Subcutaneous abdominal adipose tissue (tissue), 5 donors: ENCODE measurements around the gene MEFV.

Source experiments
- H3K27ac ChIP-seq: one replicate; pipeline ENCODE4 v1.7.0; 2013; ENCODE audit warnings: low read depth, mild to moderate bottlenecking, inconsistent platforms, low read length, moderate library complexity
- H3K27me3 ChIP-seq, 5 donors: one replicate each; pipeline ENCODE4 v1.7.0; 2013; ENCODE audit warnings: low read length in 5 of 5, inconsistent platforms in 1 of 5; ENCODE audit not compliant: control insufficient read depth in 5 of 5, insufficient read depth in 4 of 5
- H3K36me3 ChIP-seq, 5 donors: one replicate each; pipeline ENCODE4 v1.7.0; 2013; ENCODE audit warnings: low read length in 5 of 5; ENCODE audit not compliant: control insufficient read depth in 5 of 5, insufficient read depth in 5 of 5
- H3K4me1 ChIP-seq, 5 donors: one replicate each; pipeline ENCODE4 v1.7.0; 2013; ENCODE audit warnings: low read length in 5 of 5, mild to moderate bottlenecking in 3 of 5, moderate library complexity in 1 of 5; ENCODE audit not compliant: control insufficient read depth in 5 of 5, insufficient read depth in 5 of 5
- H3K4me3 ChIP-seq, 5 donors: one replicate each; pipeline ENCODE4 v1.7.0; 2013; ENCODE audit warnings: low read length in 5 of 5, low read depth in 1 of 5
- H3K9ac ChIP-seq, 5 donors: one replicate each; pipeline ENCODE4 v1.7.0; 2013; ENCODE audit warnings: low read length in 5 of 5, mild to moderate bottlenecking in 4 of 5, moderate library complexity in 3 of 5
- H3K9me3 ChIP-seq, 5 donors: one replicate each; pipeline ENCODE4 v1.7.0; 2013; ENCODE audit warnings: low read length in 5 of 5; ENCODE audit not compliant: control insufficient read depth in 5 of 5
- donor health status: healthy.
- donor health status: healthy.
- donor health status: healthy.
- donor health status: healthy.
- donor health status: healthy.

Gene MEFV, protein sequence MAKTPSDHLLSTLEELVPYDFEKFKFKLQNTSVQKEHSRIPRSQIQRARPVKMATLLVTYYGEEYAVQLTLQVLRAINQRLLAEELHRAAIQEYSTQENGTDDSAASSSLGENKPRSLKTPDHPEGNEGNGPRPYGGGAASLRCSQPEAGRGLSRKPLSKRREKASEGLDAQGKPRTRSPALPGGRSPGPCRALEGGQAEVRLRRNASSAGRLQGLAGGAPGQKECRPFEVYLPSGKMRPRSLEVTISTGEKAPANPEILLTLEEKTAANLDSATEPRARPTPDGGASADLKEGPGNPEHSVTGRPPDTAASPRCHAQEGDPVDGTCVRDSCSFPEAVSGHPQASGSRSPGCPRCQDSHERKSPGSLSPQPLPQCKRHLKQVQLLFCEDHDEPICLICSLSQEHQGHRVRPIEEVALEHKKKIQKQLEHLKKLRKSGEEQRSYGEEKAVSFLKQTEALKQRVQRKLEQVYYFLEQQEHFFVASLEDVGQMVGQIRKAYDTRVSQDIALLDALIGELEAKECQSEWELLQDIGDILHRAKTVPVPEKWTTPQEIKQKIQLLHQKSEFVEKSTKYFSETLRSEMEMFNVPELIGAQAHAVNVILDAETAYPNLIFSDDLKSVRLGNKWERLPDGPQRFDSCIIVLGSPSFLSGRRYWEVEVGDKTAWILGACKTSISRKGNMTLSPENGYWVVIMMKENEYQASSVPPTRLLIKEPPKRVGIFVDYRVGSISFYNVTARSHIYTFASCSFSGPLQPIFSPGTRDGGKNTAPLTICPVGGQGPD

DNA sequence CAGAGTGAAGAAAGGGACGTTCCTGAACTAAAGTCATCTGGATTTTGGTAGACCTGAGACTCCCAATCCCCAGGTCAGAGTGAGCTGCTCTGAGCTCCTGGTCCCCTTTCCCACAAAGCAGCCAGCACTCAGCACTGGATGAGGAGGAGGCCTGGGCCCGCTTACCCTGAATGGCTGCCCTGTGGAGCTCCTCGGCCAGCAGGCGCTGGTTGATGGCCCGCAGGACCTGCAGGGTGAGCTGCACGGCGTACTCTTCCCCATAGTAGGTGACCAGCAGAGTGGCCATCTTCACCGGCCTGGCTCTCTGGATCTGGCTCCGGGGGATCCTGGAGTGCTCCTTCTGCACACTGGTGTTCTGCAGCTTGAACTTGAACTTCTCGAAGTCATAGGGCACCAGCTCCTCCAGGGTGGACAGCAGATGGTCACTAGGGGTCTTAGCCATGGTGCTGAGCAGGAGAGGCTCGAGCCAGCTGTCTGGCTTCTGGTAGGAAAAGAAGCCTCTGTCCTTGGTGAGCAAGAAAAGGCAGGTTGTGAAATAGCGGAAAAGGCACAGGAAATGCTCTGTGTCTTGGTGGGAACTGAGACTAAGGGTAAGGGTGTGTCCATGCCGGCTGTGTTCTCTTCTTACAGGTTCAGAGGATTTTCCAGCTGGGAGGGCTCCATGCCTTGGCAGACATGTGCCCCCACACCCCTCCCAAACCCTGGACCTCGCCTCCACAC, at the start of gene MEFV:
Gene MEFV (minus strand): TSS at position 488 of the 720 bp plus-strand sequence. CDS start 46 bp downstream, at position 442.
- peak within 1 kb of the TSS in 3 of 5 donors; percentile 14 to 37 (median 22) for H3K4me3 ChIP-seq
- peaks cover 0 to 2% (median 0%) of the 10 kb centered on the region in 5 donors for H3K27me3 ChIP-seq
- no peaks in the 10 kb centered on the region for H3K36me3 ChIP-seq
- peak within 1 kb of the TSS in 1 of 5 donors; percentile 39 for H3K9ac ChIP-seq
- peaks cover 0 to 41% (median 26%) of the 10 kb centered on the region in 5 donors for H3K4me1 ChIP-seq
- H3K9me3 ChIP-seq = no peaks in the 10 kb centered on the region
- no peak within 1 kb of the TSS for H3K27ac ChIP-seq

DNA sequence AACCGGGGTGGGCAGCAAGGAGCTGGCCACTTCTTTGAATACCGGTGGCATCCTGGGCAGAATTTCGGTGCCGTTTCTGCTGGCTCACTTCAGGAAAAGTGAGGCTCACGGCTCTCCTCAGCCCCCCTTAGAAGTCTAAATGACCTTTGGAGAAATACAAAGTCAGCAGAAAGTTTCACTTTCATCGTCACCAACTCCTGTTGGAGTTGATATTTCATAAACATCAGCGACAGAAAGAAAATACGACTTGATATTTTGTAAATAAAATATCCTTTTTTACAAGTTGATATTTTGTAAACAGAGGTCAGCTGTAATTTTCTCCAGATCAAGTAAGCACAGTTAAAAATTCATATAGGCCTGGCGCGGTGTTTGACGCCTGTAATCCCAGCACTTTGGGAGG, 49.6 kb upstream of the MEFV start:
- Histone ChIP-seq H3K4me3 (peak overlapping the region; percentile 80 to 93 (median 91)), H3K9ac (peak overlapping the region in 4 of 5 donors; percentile 79 to 94 (median 89)), H3K36me3 (peaks cover 9 to 26% (median 14%) of the 10 kb centered on the region in 5 donors), H3K27ac (peak overlapping the region; percentile 84), H3K4me1 (peaks cover 0 to 24% (median 19%) of the 10 kb centered on the region in 5 donors), H3K27me3 (no peaks in the 10 kb centered on the region), H3K9me3 (peaks cover 17 to 63% (median 48%) of the 10 kb centered on the region in 5 donors)

DNA sequence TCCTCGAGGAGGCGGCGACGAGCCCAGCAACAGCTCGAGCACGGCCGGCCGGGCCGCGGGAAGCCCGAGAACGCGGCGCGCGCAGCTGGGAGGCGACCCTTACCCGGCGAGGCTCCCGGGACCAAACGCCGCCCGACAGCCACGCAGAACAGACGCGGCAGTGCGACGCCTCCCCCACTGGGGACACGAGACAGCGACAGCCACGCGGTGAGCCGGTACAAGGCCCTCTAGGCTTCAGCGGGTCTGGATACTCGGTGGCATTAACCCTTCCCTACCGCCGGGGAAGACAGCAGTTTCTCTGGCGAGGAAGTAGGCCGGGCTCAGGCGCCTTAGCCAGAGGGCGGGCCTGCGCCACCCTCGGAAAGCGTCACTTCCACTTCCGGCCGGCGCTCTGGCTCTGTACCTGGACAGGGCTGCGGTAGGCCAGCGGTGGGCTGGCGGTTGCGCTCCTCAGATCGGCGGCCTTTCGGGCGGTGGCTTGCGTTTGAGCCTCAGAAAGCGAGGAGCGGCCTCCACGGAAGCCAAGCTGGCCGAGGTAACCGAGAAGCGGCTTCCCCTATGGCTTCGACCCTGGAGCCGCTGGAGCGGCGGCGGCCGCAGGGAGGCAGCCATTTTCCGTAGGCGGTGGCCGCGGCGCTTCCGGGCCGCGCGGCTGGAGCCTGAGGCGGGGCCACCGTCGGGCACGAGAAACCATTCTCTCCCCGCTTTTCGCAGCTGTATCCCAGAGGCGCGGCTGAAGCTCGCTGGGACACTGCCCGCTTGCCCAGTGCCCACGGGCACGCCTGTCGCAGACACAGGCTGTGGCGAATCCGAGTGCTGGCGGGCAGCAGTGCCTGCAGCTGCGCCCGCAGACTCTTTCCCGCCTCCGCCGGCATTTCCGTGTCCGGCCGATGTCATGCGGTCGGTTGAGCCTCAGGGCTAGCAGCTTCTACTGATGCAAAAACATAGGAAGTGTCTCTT, 49.0 kb upstream of the MEFV start, which contains the start of the genes TIGD7 and ZNF75A:
Gene TIGD7 (minus strand): TSS at position 322 of the 960 bp plus-strand sequence. CDS start 4,816 bp downstream, outside the sequence.
Gene ZNF75A (plus strand): TSS at position 389 of the 960 bp plus-strand sequence. CDS start 2,932 bp downstream, outside the sequence.
- Histone ChIP-seq H3K27me3 (no peaks in the 10 kb centered on the region), H3K9me3 (peaks cover 24 to 63% (median 49%) of the 10 kb centered on the region in 5 donors), H3K4me3 (peak within 1 kb of the TSS; percentile 80 to 93 (median 91)), H3K36me3 (peaks cover 14 to 33% (median 16%) of the 10 kb centered on the region in 5 donors), H3K9ac (peak within 1 kb of the TSS; percentile 48 to 94 (median 87)), H3K27ac (peak within 1 kb of the TSS; percentile 84), H3K4me1 (peaks cover 0 to 24% (median 19%) of the 10 kb centered on the region in 5 donors)

DNA sequence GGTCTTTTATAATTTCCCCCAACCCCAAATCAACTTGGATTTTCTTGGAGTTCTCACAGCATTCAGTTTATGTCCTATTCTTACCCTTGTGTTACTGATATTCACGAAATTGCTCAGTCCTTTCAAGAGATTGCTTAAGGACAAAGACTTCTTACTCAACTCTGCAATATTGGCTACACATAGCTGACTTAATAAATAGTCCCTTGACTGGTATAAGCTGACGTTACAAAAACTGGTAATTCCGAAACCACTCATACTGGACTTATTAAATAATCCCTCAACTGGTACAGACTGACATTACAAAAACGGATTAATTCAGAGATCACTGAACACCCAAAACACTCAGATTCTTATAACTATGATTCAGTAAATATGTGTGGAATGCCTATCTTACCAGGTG, 47.9 kb upstream of the MEFV start:
- peaks cover 18 to 39% (median 24%) of the 10 kb centered on the region in 5 donors for H3K36me3 ChIP-seq

DNA sequence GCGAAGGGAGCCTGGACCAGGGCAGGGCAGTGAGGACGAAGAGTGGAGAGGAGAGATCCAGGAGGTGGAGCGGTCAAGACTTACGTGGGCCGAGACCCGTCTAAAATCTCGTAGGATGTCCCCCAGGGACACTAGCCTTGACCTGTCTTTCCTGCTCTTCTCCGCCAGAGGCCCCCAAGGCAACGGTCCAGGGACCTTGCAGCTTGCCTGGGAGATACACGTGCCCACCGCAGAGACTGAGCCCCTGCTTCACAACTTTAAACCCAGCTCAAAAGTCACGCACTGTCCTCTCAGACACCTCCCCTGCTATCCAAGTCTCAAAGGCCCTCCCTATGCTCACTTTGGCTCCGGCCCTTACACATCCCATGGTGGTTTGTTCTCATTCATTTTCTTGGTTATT, 39.4 kb upstream of the MEFV start:
- H3K9ac ChIP-seq = no peak overlapping the region
- H3K27me3 ChIP-seq = no peaks in the 10 kb centered on the region
- H3K4me1 ChIP-seq = peaks cover 0 to 7% (median 4%) of the 10 kb centered on the region in 5 donors
- peaks cover 20 to 36% (median 25%) of the 10 kb centered on the region in 5 donors for H3K36me3 ChIP-seq
- H3K27ac ChIP-seq = no peak overlapping the region
- peaks cover 55 to 83% (median 75%) of the 10 kb centered on the region in 5 donors for H3K9me3 ChIP-seq
- peak overlapping the region in 3 of 5 donors; percentile 2 to 43 (median 34) for H3K4me3 ChIP-seq

More for the DNA sequence above, 47.9 kb upstream of the MEFV start:
- no peaks in the 10 kb centered on the region for H3K27me3 ChIP-seq
- H3K27ac ChIP-seq = no peak overlapping the region
- H3K4me3 ChIP-seq = peak overlapping the region; percentile 77 to 93 (median 91)
- peaks cover 28 to 63% (median 49%) of the 10 kb centered on the region in 5 donors for H3K9me3 ChIP-seq
- peaks cover 0 to 24% (median 19%) of the 10 kb centered on the region in 5 donors for H3K4me1 ChIP-seq
- peak overlapping the region in 4 of 5 donors; percentile 79 to 94 (median 89) for H3K9ac ChIP-seq

DNA sequence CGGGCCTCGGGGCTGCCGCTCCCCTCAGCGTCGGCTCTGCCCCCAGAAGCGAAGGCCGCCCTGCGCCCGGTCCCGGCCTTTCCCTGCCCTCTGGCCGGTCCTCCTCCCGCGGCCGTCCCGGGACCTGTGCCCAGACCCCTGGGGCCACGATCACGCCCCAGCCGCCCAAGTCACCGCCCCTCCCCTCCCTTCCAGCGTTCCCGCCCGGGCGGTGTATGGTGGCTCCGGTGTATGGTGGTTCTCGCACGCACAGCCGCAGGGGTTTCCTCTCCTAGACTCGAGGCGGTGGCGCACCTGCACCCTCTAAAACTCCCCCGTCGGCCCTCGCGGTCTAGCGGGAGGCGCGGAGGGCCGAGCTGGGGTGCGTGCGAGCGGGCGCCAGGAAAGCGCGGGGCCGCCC, 38.8 kb upstream of the MEFV start:
- Histone ChIP-seq H3K9ac (no peak overlapping the region), H3K4me3 (peak overlapping the region in 3 of 5 donors; percentile 17 to 51 (median 34)), H3K4me1 (peaks cover 0 to 7% (median 4%) of the 10 kb centered on the region in 5 donors), H3K9me3 (peaks cover 56 to 83% (median 76%) of the 10 kb centered on the region in 5 donors), H3K27me3 (no peaks in the 10 kb centered on the region), H3K36me3 (peaks cover 20 to 39% (median 30%) of the 10 kb centered on the region in 5 donors), H3K27ac (no peak overlapping the region)

DNA sequence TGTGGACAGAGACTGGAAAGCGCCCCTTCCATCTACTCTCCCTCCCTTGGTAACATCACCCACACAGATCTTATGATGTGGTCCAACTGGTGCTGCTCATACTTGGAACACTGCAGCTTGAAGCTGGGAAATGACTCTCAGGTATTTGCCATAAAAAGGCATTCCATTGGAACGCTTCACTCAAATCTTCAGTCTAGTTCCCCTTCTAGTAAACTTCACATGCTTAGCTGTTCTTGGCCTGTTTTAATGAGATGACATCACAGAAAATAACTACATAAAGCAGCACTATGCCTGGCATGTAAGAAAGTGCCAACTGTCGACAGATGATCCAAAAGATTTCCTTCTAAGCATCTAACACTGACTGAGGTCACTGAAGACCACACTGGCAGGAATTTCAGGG, 36.2 kb upstream of the MEFV start:
- Histone ChIP-seq H3K9me3 (peaks cover 63 to 82% (median 78%) of the 10 kb centered on the region in 5 donors), H3K27ac (no peak overlapping the region), H3K4me1 (peaks cover 0 to 7% (median 4%) of the 10 kb centered on the region in 5 donors), H3K9ac (no peak overlapping the region), H3K36me3 (peaks cover 12 to 54% (median 46%) of the 10 kb centered on the region in 5 donors), H3K4me3 (peak overlapping the region in 4 of 5 donors; percentile 9 to 40 (median 12)), H3K27me3 (no peaks in the 10 kb centered on the region)

DNA sequence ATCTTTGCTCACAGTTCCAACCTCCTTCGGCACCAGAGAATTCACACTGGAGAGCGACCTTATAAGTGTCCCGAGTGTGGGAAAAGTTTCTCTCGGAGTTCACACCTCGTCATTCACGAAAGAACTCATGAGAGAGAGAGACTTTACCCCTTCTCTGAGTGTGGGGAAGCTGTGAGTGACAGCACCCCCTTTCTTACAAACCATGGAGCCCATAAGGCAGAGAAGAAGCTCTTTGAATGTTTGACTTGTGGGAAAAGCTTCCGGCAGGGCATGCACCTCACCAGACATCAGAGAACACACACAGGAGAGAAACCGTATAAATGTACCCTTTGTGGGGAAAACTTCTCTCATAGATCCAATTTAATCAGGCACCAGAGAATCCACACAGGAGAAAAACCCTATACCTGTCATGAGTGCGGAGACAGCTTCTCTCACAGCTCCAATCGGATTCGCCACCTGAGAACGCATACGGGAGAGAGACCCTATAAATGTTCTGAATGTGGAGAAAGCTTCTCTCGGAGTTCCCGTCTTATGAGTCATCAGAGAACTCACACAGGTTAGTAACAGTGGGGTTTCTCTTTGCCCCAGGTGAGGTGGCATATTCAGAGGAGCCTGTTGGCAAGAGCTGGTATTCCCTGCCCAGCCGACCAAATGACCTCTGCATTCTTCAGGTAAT, 33.7 kb upstream of the MEFV start:
- H3K4me3 ChIP-seq = peak overlapping the region; percentile 14 to 59 (median 45)
- H3K27me3 ChIP-seq = no peaks in the 10 kb centered on the region
- no peak overlapping the region for H3K27ac ChIP-seq
- peaks cover 18 to 71% (median 63%) of the 10 kb centered on the region in 5 donors for H3K36me3 ChIP-seq
- peaks cover 56 to 85% (median 74%) of the 10 kb centered on the region in 5 donors for H3K9me3 ChIP-seq
- H3K4me1 ChIP-seq = peaks cover 0 to 11% (median 8%) of the 10 kb centered on the region in 5 donors
- H3K9ac ChIP-seq = no peak overlapping the region
